ENCODE measurements around the gene TNS4. TPM values are rescaled to one million over a fixed set of nuclear protein-coding genes. Genes with fewer than 3 reads are reported as not detected.

Gene TNS4
- total and polyA plus RNA-seq, 2 of the 4 experiments (the other 2 are of a cell fraction): not detected

DNA sequence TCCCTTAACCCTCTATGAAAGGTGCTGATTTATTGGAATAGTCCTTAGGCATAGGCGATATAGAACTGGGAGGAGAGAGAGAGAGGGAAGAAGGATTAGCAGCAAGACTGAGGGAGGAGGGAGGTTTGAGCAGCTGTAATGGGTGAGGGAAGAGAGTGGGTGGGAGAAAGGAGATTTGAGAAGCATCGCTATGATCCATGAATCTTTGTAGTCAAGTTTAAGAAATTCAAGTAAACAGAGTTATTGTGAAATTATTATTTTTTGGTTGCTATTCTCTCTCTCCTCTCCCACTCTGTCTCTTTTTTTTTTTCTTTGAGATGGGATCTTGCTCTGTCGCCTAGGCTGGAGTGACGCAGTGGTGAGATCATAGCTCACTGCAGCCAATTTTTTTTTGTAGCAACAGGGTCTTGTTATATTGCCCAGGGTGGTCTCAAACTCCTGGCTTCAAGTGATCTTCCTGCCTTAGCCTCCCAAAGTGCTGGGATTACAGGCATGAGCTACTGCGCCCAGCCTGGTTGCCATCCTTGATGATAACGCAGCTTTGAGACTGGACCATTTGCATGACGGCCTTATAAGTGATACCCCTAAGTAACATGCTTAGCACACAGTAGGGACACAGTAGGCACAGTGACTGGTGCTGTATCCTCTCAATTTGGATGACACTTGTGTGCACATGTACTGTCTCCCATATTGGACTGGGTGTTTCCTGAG is 21.0 kb upstream of the TNS4 start:
- Histone ChIP-seq H4K5ac (ENCODE audit: low read depth, low read length) (peak overlapping the region; percentile 94), H2AK9ac (replicated peaks; ENCODE audit: low read depth, low read length, poor library complexity) (peak overlapping the region; percentile 22), H3K9me1 (ENCODE audit: insufficient read depth, low read length) (peaks cover 20% of the 10 kb centered on the region), H3K23ac (ENCODE audit: low read depth, low read length) (peak overlapping the region; percentile 70; the same call in 1 of the 2 replicates), H2AK5ac (ENCODE audit: low read depth, low read length) (peak overlapping the region; percentile 100), H3K4me2 (ENCODE audit: low read depth, low read length) (no peak overlapping the region), H3K36me3 (ENCODE audit: control insufficient read depth, insufficient read depth, low read length) (no peaks in the 10 kb centered on the region), H3K4me1 (ENCODE audit: control insufficient read depth, insufficient read depth, low read length) (peaks cover 24% of the 10 kb centered on the region), H3K4ac (ENCODE audit: low read depth, low read length) (peak overlapping the region; percentile 98), H3K27me3 (ENCODE audit: control insufficient read depth, insufficient read depth, low read length) (no peaks in the 10 kb centered on the region), H4K8ac (ENCODE audit: low read depth in 2 of 2, low read length in 2 of 2) (peak overlapping the region; percentile 94 to 97), H3K27ac (ENCODE audit: insufficient read depth, low read length) (peak overlapping the region; percentile 60), H2BK120ac (ENCODE audit: low read depth, low read length) (peak overlapping the region; percentile 95), H3K79me1 (ENCODE audit: low read depth in 1 of 2, low read length in 2 of 2) (peaks cover 5 to 10% of the 10 kb centered on the region in 2 experiments; a peak in 2 of 4 replicates), H3K56ac (ENCODE audit: extremely low read depth, insufficient read depth, low read length) (no peak overlapping the region), H2BK5ac (ENCODE audit: low read depth, low read length, poor library complexity, severe bottlenecking) (peak overlapping the region; percentile 98), H3K9me3 (ENCODE audit: control insufficient read depth, insufficient read depth, low read length) (peaks cover 2% of the 10 kb centered on the region; the same call in 1 of the 2 replicates), H2AFZ (replicated peaks; ENCODE audit: low read length, poor library complexity) (no peak overlapping the region), H3K9ac (ENCODE audit: low read depth, low read length) (no peak overlapping the region), H2BK20ac (ENCODE audit: low read depth, low read length) (peak overlapping the region; percentile 85), H3K18ac (ENCODE audit: low read depth, low read length) (peak overlapping the region; percentile 86), H3K14ac (replicated peaks; ENCODE audit: low read depth, low read length) (peak overlapping the region; percentile 68), H4K20me1 (ENCODE audit: insufficient read depth, low read length) (no peaks in the 10 kb centered on the region), H4K91ac (ENCODE audit: insufficient read depth, low read depth, low read length) (peak overlapping the region; percentile 100), H3K4me3 (ENCODE audit: insufficient read depth, low read depth, low read length) (no peak overlapping the region), H2BK15ac (ENCODE audit: low read depth, low read length) (peak overlapping the region; percentile 99)
- DNase-seq (peak; percentile 67), ATAC-seq (ENCODE audit: low read depth) (no peak)
- in situ Hi-C loops (cut with MboI; ENCODE audit: low sequenced_read_pairs) (no loop called here), dilution Hi-C loops (cut with HindIII; ENCODE audit: low sequenced_read_pairs, unreplicated experiment) (no loop called here), intact Hi-C loops (cut with micrococcal nuclease) (no loop called here)
- CTCF ChIA-PET: no interaction called here
- BruUV-seq (replicated peaks): no TSS peak
- WGBS, 2 experiments (ENCODE audit: extremely low coverage in 2 of 2, insufficient read length in 1 of 2): 20% methylated on average over 1 of the region's 7 CpGs; no CpG with 5 or more reads in 1 of the 2 experiments
- TF ChIP-seq MAFK (IDR thresholded peaks at IDR 0.05; ENCODE audit: low read depth, low read length): no peak
- TF ChIP-seq CEBPB (IDR thresholded peaks at IDR 0.05; ENCODE audit: low read depth, low read length): peak; percentile 53; the same call in 1 of the 2 replicates
- POLR2A ChIA-PET (ENCODE audit: unreplicated experiment): interaction anchor here (0.5 kb wide), 1 partner anchor 77 kb away, joined by 3 read pairs; no protein-coding TSS in a partner anchor
